OCI-LY1 (cell line): ENCODE measurements around the gene TMEM164.

Source experiments
- CTCF ChIP-seq: fragments of 200-600 bp; sonication (generic), shearing (Covaris generic); IDR thresholded peaks from 2 replicates; pipeline ENCODE4 v1.5.1; 2017; ENCODE audit warnings: mild to moderate bottlenecking, antibody characterized with exemption, low read length, moderate library complexity, mixed read lengths
- EZH2 ChIP-seq: fragments of 200-600 bp; sonication (generic), shearing (Covaris generic); IDR thresholded peaks from 2 replicates; pipeline ENCODE4 v1.8.0; 2017; ENCODE audit warnings: borderline replicate concordance, mixed run types, mild to moderate bottlenecking, antibody characterized with exemption, low read length, moderate library complexity, mixed read lengths

GRCh38 chrX:110208092-110208491 lies 205.2 kb downstream of the TMEM164 start:
- no peak for TF ChIP-seq EZH2
- no peak for TF ChIP-seq CTCF
